WTC11 (cell line): Measurements from ENCODE around the gene B3GNT8. TPM values are rescaled to one million over a fixed set of nuclear protein-coding genes. Genes with fewer than 3 reads are reported as not detected.

Experiments used
- ATAC-seq: fragments of 200-7000 bp; cut with Tn5 transposase; 2 replicates; pipeline ENCODE4 v1.10.0; 2021; ENCODE audit warnings: mild to moderate bottlenecking, moderate library complexity
- CTCF ChIA-PET: fragments of 300-600 bp; sonication (Branson Sonifier 250); formaldehyde crosslinking; loops from one replicate; lab custom pipeline; 2021; ENCODE audit warnings: antibody characterized with exemption; lab: Charles Lee
- POLR2A ChIA-PET: fragments of 350-600 bp; sonication (Branson Sonifier 250); formaldehyde crosslinking; loops from one replicate; lab custom pipeline; 2021; ENCODE audit warnings: antibody characterized with exemption; lab: Charles Lee
- DNase-seq: peaks from one replicate; pipeline ENCODE4 v3.0.0; 2021; ENCODE audit warnings: low spot score
- H3K27ac Mint-ChIP-seq: 2 replicates; pipeline ENCODE4 v1.8.0; 2021; ENCODE audit warnings: mixed read lengths
- H3K27me3 Mint-ChIP-seq: 2 replicates; pipeline ENCODE4 v1.8.0; 2021; ENCODE audit warnings: low read depth, mild to moderate bottlenecking, moderate library complexity, mixed read lengths
- H3K36me3 Mint-ChIP-seq: 2 replicates; pipeline ENCODE4 v1.8.0; 2021; ENCODE audit warnings: mixed read lengths
- H3K4me1 Mint-ChIP-seq: 2 replicates; pipeline ENCODE4 v1.8.0; 2022; ENCODE audit warnings: mixed read lengths
- H3K4me3 Mint-ChIP-seq: 2 replicates; pipeline ENCODE4 v1.8.0; 2021; ENCODE audit warnings: mild to moderate bottlenecking, moderate library complexity, mixed read lengths
- H3K9me3 Mint-ChIP-seq: 2 replicates; pipeline ENCODE4 v1.8.0; 2021; ENCODE audit warnings: mixed read lengths
- E2F5 ChIP-seq: sonication (generic); formaldehyde crosslinking; IDR thresholded peaks from 2 replicates; pipeline ENCODE4 v1.8.1; 2022; ENCODE audit warnings: mild to moderate bottlenecking, moderate library complexity, missing genetic modification reagents
- EMX1 ChIP-seq: fragments of 250-450 bp; sonication (Bioruptor Pico); IDR thresholded peaks from 2 replicates; pipeline ENCODE4 v1.8.0; 2021; ENCODE audit warnings: mild to moderate bottlenecking
- ETV6 ChIP-seq: sonication (generic); formaldehyde crosslinking; IDR thresholded peaks from 2 replicates; pipeline ENCODE4 v1.8.1; 2022; ENCODE audit warnings: mild to moderate bottlenecking, missing genetic modification reagents
- FOXK1 ChIP-seq: sonication (generic); formaldehyde crosslinking; IDR thresholded peaks from 2 replicates; pipeline ENCODE4 v1.8.0; 2022; ENCODE audit warnings: mild to moderate bottlenecking, moderate library complexity, missing genetic modification reagents
- GTF2I ChIP-seq: fragments of 250-450 bp; sonication (Bioruptor Pico); conservative IDR thresholded peaks from 2 replicates; pipeline ENCODE4 v1.4.0; 2021; ENCODE audit warnings: mild to moderate bottlenecking
- IRF2 ChIP-seq: sonication (generic); formaldehyde crosslinking; IDR thresholded peaks from 2 replicates; pipeline ENCODE4 v1.8.0; 2022; ENCODE audit warnings: low read depth, missing genetic modification reagents, borderline replicate concordance
- NFE2L1 ChIP-seq: sonication (generic); formaldehyde crosslinking; IDR thresholded peaks from 2 replicates; pipeline ENCODE4 v1.8.1; 2023; ENCODE audit warnings: missing genetic modification reagents
- NR2C2 ChIP-seq: sonication (generic); formaldehyde crosslinking; IDR thresholded peaks from 2 replicates; pipeline ENCODE4 v1.8.0; 2022; ENCODE audit warnings: mild to moderate bottlenecking, missing genetic modification reagents
- TP53 ChIP-seq: sonication (generic); formaldehyde crosslinking; IDR thresholded peaks from 2 replicates; pipeline ENCODE4 v1.8.1; 2023; ENCODE audit warnings: mild to moderate bottlenecking, missing genetic modification reagents
- USF1 ChIP-seq: sonication (generic); formaldehyde crosslinking; IDR thresholded peaks from 2 replicates; pipeline ENCODE4 v1.8.0; 2022; ENCODE audit warnings: mild to moderate bottlenecking, missing genetic modification reagents
- ZNF232 ChIP-seq: sonication (generic); formaldehyde crosslinking; IDR thresholded peaks from 2 replicates; pipeline ENCODE4 v1.8.0; 2022; ENCODE audit warnings: mild to moderate bottlenecking, missing genetic modification reagents
- ZNF263 ChIP-seq: sonication (generic); formaldehyde crosslinking; IDR thresholded peaks from 2 replicates; pipeline ENCODE4 v1.8.1; 2022; ENCODE audit warnings: low read depth, mild to moderate bottlenecking, moderate library complexity, missing genetic modification reagents
- ZNF317 ChIP-seq: sonication (generic); formaldehyde crosslinking; IDR thresholded peaks from 2 replicates; pipeline ENCODE4 v1.8.1; 2023; ENCODE audit warnings: low read depth, mild to moderate bottlenecking, moderate library complexity, missing genetic modification reagents, borderline replicate concordance
- ZNF396 ChIP-seq: fragments of 250-450 bp; sonication (Bioruptor Pico); IDR thresholded peaks from 2 replicates; pipeline ENCODE4 v1.8.0; 2021; ENCODE audit warnings: mild to moderate bottlenecking, moderate library complexity, borderline replicate concordance
- total RNA-seq: library from RNA; stranded (reverse); gene quantifications from 3 replicates; pipeline ENCODE4 v1.2.3, GENCODE V29; 2021
- TF ChIP-seq, protein P1 (sequence below): sonication (generic); formaldehyde crosslinking; IDR thresholded peaks from 2 replicates; pipeline ENCODE4 v1.8.0; 2022; ENCODE audit warnings: mild to moderate bottlenecking, missing genetic modification reagents
- TF ChIP-seq, protein P2 (sequence below): fragments of 250-450 bp; sonication (Bioruptor Pico); IDR thresholded peaks from 2 replicates; pipeline ENCODE4 v1.8.0; 2021; ENCODE audit warnings: mild to moderate bottlenecking
- TF ChIP-seq, protein P3 (sequence below): sonication (generic); formaldehyde crosslinking; IDR thresholded peaks from 2 replicates; pipeline ENCODE4 v1.8.1; 2023; ENCODE audit warnings: mild to moderate bottlenecking, missing genetic modification reagents, moderate library complexity
- TF ChIP-seq, protein P4 (sequence below): fragments of 250-450 bp; sonication (Bioruptor Pico); IDR thresholded peaks from 2 replicates; pipeline ENCODE4 v2.1.2; 2022; ENCODE audit warnings: mild to moderate bottlenecking, moderate library complexity
- TF ChIP-seq, protein P5 (sequence below): fragments of 250-450 bp; sonication (Bioruptor Pico); IDR thresholded peaks from 2 replicates; pipeline ENCODE4 v1.9.0; 2021; ENCODE audit warnings: mild to moderate bottlenecking
- TF ChIP-seq, protein P6 (sequence below): fragments of 250-450 bp; sonication (Bioruptor Pico); IDR thresholded peaks from 2 replicates; pipeline ENCODE4 v1.9.0; 2021; ENCODE audit warnings: mild to moderate bottlenecking

Gene B3GNT8
- total RNA-seq, 1 experiment from 2014 or later, result 2.3 TPM

- no peaks in the 10 kb centered on the region for H3K9me3 Mint-ChIP-seq
- POLR2A ChIA-PET, result interaction anchor here (0.6 kb wide), 1 partner anchor 59 kb away, joined by 4 read pairs; no protein-coding TSS in a partner anchor
- DNase-seq, result no peak
- peaks cover 5% of the 10 kb centered on the region; the same call in 1 of the 2 replicates for H3K27me3 Mint-ChIP-seq
- peak overlapping the region; percentile 49; the same call in 1 of the 2 replicates for H3K4me3 Mint-ChIP-seq
- peaks cover 5% of the 10 kb centered on the region for H3K4me1 Mint-ChIP-seq
- peaks cover 11% of the 10 kb centered on the region; the same call in 1 of the 2 replicates for H3K36me3 Mint-ChIP-seq
- no peak for ATAC-seq
- H3K27ac Mint-ChIP-seq, result no peak overlapping the region
- CTCF ChIA-PET, result interaction anchor here (0.6 to 3.7 kb wide), 6 partner anchors 10 to 204 kb away, joined by 3 to 73 read pairs (median 18); partner anchors contain the start of gene B3GNT8
- peak; percentile 91 for TF ChIP-seq ZNF317 (CRISPR knock-in tag)
- TF ChIP-seq, protein P1, sequence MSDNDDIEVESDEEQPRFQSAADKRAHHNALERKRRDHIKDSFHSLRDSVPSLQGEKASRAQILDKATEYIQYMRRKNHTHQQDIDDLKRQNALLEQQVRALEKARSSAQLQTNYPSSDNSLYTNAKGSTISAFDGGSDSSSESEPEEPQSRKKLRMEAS, result no peak
- TF ChIP-seq, all 79 proteins: peak for 1
Observed at GRCh38 chr19:41437944-41438574, 10.9 kb upstream of the B3GNT8 start.

DNA sequence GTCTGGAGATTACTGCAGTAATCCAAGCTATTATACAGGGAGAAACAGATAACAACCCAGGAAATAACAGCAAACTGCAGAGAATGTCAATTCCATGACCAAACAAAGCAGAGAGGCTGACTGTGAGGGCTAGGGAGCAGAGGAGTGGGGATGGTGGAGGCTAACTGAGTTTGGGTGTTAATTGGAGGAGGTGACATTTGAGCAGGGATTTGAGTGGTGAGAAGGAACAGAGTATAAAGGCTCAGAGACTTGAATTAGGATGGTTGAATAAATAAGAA, 9.4 kb upstream of the B3GNT8 start:
- Mint-ChIP-seq H3K27ac (no peak overlapping the region), H3K4me3 (no peak overlapping the region), H3K9me3 (no peaks in the 10 kb centered on the region), H3K4me1 (peaks cover 5% of the 10 kb centered on the region), H3K27me3 (peaks cover 5% of the 10 kb centered on the region; the same call in 1 of the 2 replicates), H3K36me3 (peaks cover 24% of the 10 kb centered on the region)
- DNase-seq (no peak), ATAC-seq (no peak)
- ChIA-PET POLR2A (no interaction called here), CTCF (interaction anchor here (1.0 to 1.7 kb wide), 4 partner anchors 13 to 317 kb away, joined by 3 to 7 read pairs (median 4); no protein-coding TSS in a partner anchor)
- TF ChIP-seq, protein P2, sequence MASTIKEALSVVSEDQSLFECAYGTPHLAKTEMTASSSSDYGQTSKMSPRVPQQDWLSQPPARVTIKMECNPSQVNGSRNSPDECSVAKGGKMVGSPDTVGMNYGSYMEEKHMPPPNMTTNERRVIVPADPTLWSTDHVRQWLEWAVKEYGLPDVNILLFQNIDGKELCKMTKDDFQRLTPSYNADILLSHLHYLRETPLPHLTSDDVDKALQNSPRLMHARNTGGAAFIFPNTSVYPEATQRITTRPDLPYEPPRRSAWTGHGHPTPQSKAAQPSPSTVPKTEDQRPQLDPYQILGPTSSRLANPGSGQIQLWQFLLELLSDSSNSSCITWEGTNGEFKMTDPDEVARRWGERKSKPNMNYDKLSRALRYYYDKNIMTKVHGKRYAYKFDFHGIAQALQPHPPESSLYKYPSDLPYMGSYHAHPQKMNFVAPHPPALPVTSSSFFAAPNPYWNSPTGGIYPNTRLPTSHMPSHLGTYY, result no peak
- TF ChIP-seq, protein P3, sequence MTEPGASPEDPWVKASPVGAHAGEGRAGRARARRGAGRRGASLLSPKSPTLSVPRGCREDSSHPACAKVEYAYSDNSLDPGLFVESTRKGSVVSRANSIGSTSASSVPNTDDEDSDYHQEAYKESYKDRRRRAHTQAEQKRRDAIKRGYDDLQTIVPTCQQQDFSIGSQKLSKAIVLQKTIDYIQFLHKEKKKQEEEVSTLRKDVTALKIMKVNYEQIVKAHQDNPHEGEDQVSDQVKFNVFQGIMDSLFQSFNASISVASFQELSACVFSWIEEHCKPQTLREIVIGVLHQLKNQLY, result no peak
- TF ChIP-seq USF1 (CRISPR knock-in tag), result no peak
- no peak for TF ChIP-seq NR2C2
- no peak for TF ChIP-seq ZNF263 (CRISPR knock-in tag)
- TF ChIP-seq E2F5 (CRISPR knock-in tag), result no peak
- TF ChIP-seq, protein P4, sequence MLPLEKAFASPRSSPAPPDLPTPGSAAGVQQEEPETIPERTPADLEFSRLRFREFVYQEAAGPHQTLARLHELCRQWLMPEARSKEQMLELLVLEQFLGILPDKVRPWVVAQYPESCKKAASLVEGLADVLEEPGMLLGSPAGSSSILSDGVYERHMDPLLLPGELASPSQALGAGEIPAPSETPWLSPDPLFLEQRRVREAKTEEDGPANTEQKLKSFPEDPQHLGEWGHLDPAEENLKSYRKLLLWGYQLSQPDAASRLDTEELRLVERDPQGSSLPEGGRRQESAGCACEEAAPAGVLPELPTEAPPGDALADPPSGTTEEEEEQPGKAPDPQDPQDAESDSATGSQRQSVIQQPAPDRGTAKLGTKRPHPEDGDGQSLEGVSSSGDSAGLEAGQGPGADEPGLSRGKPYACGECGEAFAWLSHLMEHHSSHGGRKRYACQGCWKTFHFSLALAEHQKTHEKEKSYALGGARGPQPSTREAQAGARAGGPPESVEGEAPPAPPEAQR (CRISPR knock-in tag), result no peak

- H3K9me3 Mint-ChIP-seq, result no peaks in the 10 kb centered on the region
- H3K36me3 Mint-ChIP-seq, result peaks cover 25% of the 10 kb centered on the region
- H3K27ac Mint-ChIP-seq, result no peak overlapping the region
- DNase-seq (no peak), ATAC-seq (no peak)
- ChIA-PET POLR2A (interaction anchor here (0.6 kb wide), 1 partner anchor 55 kb away, joined by 4 read pairs; no protein-coding TSS in a partner anchor), CTCF (interaction anchor here (1.0 to 1.7 kb wide), 5 partner anchors 12 to 317 kb away, joined by 3 to 7 read pairs (median 5); no protein-coding TSS in a partner anchor)
- H3K4me3 Mint-ChIP-seq, result no peak overlapping the region
- peaks cover 2% of the 10 kb centered on the region; the same call in 1 of the 2 replicates for H3K27me3 Mint-ChIP-seq
- H3K4me1 Mint-ChIP-seq, result peaks cover 5% of the 10 kb centered on the region
- no peak for TF ChIP-seq TP53 (CRISPR knock-in tag)
- TF ChIP-seq ZNF232 (CRISPR knock-in tag), result no peak
- no peak for TF ChIP-seq IRF2 (CRISPR knock-in tag)
- no peak for TF ChIP-seq GTF2I
- TF ChIP-seq NFE2L1, result no peak
- TF ChIP-seq E2F5 (CRISPR knock-in tag), result no peak
- TF ChIP-seq ETV6, result no peak
- TF ChIP-seq ZNF396, result no peak
- no peak for TF ChIP-seq EMX1
- TF ChIP-seq, protein P1, result no peak
- TF ChIP-seq, protein P5, sequence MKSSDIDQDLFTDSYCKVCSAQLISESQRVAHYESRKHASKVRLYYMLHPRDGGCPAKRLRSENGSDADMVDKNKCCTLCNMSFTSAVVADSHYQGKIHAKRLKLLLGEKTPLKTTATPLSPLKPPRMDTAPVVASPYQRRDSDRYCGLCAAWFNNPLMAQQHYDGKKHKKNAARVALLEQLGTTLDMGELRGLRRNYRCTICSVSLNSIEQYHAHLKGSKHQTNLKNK, result no peak
- no peak for TF ChIP-seq FOXK1 (CRISPR knock-in tag)
- TF ChIP-seq, protein P6, sequence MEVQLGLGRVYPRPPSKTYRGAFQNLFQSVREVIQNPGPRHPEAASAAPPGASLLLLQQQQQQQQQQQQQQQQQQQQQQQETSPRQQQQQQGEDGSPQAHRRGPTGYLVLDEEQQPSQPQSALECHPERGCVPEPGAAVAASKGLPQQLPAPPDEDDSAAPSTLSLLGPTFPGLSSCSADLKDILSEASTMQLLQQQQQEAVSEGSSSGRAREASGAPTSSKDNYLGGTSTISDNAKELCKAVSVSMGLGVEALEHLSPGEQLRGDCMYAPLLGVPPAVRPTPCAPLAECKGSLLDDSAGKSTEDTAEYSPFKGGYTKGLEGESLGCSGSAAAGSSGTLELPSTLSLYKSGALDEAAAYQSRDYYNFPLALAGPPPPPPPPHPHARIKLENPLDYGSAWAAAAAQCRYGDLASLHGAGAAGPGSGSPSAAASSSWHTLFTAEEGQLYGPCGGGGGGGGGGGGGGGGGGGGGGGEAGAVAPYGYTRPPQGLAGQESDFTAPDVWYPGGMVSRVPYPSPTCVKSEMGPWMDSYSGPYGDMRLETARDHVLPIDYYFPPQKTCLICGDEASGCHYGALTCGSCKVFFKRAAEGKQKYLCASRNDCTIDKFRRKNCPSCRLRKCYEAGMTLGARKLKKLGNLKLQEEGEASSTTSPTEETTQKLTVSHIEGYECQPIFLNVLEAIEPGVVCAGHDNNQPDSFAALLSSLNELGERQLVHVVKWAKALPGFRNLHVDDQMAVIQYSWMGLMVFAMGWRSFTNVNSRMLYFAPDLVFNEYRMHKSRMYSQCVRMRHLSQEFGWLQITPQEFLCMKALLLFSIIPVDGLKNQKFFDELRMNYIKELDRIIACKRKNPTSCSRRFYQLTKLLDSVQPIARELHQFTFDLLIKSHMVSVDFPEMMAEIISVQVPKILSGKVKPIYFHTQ, result no peak
Observed at GRCh38 chr19:41435936-41436673, 8.9 kb upstream of the B3GNT8 start.
